Epithelial cell of esophagus (primary cell): ENCODE measurements around the gene IL17D.
"Not testable (repeated sequence)": the region's sequence is repeated elsewhere in the genome, so short reads cannot be mapped to it uniquely, and the experiment has no call there.

Experiments used
- DNase-seq: peaks from one replicate; pipeline ENCODE4 v3.0.0; 2010; ENCODE audit warnings: low read depth
- H3K4me3 ChIP-seq: 2 replicates; pipeline ENCODE4 v1.5.1; 2011; ENCODE audit warnings: mild to moderate bottlenecking, low read length, control low read depth
- TF ChIP-seq, protein P1 (sequence below): IDR thresholded peaks from 2 replicates; pipeline ENCODE4 v1.5.1; 2011; ENCODE audit warnings: low read depth, mild to moderate bottlenecking, low read length, control low read depth, inconsistent platforms; ENCODE audit not compliant: insufficient read depth; ENCODE audit errors: missing control alignments

Gene IL17D

DNA sequence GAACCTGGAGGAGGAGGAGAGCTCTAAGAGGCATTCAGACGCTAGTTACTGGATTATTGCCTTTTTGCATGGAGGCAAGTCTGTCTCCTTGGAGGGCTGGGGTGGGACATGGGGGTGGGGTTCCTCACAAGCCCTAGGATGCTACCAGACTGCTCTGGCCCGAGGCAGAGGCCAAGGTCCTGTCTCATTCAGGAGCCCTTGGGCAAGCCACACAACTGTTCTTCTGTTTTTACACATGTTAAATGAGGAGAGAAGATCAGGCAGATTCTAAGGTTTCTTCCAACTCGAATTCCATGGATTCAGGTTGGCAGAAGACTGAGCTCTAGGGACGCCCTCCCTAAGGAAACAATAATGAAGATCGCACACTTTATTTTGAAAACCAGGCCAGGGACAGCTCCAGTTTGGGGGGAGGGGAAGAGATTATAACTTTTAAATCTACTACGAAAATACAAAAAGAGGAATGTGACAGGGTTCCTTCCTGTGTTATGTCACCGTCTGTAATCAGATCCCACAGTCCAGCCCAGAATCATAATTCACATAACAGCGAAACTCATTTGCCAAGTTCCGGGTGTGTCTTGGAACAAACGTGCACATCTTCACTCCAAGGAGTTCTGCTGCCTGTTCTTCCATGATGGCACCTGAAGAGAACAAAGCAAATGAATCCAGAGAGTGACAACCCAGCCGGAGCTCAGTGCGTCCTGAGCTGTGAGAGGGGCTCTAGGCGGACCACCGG, 25.2 kb downstream of the IL17D start:
- no peak for DNase-seq
- TF ChIP-seq, protein P1, sequence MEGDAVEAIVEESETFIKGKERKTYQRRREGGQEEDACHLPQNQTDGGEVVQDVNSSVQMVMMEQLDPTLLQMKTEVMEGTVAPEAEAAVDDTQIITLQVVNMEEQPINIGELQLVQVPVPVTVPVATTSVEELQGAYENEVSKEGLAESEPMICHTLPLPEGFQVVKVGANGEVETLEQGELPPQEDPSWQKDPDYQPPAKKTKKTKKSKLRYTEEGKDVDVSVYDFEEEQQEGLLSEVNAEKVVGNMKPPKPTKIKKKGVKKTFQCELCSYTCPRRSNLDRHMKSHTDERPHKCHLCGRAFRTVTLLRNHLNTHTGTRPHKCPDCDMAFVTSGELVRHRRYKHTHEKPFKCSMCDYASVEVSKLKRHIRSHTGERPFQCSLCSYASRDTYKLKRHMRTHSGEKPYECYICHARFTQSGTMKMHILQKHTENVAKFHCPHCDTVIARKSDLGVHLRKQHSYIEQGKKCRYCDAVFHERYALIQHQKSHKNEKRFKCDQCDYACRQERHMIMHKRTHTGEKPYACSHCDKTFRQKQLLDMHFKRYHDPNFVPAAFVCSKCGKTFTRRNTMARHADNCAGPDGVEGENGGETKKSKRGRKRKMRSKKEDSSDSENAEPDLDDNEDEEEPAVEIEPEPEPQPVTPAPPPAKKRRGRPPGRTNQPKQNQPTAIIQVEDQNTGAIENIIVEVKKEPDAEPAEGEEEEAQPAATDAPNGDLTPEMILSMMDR = no peak
- H3K4me3 ChIP-seq = no peak overlapping the region

DNA sequence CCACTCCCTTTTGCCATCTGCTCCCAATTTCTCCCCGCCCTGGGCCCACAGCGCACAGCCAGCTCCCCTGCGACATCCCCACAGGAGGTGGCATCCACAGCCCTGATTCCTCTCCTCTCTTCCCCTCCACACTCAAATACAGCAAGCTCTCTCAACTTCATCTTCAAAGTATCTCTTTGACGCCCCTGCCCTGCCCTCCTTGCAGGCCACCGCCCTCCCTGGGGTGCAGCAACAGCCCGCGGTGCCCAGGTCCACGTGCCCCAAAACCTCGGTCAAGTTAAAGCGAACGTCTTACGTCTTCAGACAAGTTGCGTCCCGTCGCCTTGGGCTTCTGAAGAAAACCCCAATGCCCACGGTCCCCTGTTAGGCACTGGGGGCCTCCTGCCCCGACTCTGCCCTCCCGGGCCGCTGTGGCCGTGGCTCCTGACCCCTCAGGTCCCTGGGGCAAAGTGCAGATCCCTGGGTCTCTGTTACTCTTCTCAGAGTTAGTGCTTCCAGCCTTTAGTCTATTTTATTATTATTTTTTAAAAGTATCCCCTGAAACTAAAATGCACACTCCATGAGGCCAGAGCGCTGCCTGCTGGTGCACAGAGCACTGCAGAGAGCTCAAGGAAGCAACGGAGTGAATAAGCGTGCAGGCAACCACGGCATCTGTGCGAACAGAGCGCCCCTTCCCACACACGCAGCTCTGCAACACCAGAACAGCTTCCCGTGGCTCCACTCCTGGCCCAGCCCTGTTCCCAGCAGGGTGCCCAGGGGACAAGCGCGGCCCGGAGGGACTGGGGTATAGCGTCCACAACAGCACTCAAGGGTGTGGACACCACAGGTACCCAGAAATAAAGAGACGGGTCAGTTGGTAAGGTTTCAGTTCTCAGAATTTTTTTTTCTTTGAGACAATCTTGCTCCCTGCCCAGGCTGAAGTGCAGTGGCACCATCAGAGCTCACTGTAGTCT, 26.4 kb downstream of the IL17D start:
- no peak overlapping the region for H3K4me3 ChIP-seq
- no peak for DNase-seq
- TF ChIP-seq, protein P1 = no peak

DNA sequence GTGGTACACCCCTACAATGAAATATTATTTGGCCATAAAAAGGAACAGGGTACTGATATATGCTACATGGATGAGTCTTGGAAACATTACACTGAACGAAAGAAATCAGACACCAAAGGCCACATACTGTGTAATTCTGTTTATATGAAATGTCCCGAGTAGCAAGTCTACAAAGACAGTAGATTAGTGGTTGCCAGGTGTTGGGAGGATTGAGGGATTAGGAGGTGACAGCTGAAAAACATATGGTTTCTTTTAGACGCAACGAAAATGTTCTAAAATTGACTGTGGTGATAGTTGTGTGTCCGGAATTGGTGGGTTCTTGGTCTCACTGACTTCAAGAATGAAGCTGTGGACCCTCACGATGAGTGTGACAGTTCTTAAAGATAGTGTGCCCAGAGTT, 35.1 kb downstream of the IL17D start:
- DNase-seq = no peak
- TF ChIP-seq, protein P1 = no peak

DNA sequence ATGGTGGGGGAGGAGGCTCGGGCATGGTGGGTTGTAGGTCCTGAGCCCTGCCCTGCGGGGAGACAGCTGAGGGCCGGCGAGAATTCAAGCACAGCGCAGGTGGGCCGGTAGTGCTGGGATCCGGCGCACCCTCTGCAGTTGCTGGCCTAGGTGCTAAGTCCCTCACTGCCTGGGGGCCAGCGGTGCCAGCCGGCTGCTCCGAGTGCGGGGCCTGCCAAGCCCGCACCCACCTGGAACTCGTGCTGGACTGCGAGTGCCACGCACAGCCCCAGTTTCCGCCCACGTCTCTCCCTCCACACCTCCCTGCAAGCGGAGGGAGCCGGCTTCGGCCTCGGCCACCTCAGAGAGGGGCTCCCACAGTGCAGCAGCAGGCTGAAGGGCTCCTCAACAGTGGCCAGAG, 36.5 kb downstream of the IL17D start:
- TF ChIP-seq, protein P1 = no peak
- no peak overlapping the region for H3K4me3 ChIP-seq
- DNase-seq = no peak

More for the DNA sequence above, 35.1 kb downstream of the IL17D start:
- no peak overlapping the region for H3K4me3 ChIP-seq

DNA sequence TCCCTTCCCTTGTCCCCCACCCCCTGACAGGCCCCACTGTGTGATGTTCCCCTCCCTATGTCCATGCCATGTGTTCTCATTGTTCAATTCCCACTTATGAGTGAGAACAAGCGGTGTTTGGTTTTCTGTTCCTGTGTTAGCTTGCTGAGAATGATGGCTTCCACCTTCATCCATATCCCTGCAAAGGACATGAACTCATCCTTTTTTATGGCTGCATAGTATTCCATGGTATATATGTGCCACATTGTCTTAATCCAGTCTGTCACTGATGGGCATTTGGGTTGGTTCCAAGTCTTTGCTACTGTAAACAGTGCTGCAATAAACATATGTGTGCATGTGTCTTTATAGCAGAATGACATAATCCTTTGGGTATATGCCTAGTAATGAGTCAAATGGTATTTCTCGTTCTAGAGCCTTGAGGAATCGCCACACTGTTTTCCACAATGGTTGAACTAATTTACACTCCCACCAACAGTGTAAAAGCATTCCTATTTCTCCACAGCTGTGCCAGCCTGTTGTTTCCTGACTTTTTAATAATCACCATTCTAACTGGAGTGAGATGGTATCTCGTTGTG, 40.4 kb downstream of the IL17D start:
- not testable (repeated sequence) for DNase-seq, H3K4me3 ChIP-seq

DNA sequence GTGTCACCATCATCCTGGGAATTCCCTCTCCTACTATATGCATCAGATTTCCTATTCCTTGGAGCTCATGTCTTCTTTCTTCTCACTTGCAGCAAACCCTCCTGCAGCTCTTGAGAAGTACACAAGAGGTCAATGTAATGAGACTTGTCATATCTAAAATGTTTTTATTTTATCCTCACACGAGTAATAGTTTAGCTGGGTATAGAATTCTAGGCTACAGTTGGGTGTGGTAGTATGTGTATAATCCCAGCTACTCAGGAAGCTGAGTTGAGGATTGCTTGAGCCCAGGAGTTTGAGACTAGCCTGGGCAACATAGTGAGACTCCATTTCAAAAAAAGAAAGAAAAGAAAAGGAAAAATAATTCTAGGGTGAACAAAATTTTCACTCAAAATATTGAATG, 45.9 kb downstream of the IL17D start:
- no peak overlapping the region for H3K4me3 ChIP-seq
- DNase-seq = no peak
- TF ChIP-seq, protein P1 = no peak

DNA sequence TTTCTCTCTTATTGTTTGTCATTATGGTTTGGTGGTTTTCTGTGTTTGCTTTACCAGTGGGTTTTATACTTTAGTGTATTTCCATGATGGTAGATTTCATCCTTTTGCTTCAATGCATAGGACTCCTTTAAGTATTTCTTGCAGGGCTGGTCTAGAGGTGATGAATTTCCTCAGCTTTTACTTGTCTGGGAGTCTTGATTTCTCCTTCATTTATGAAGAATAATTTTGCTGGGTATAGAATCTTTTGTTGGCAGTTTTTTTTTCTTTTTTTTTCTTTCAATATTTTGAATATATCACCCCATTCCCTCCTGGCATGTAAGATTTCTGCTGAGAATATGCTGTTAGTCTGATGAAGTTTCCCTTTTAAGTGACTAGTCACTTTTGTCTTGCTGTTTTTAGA, 50.5 kb downstream of the IL17D start:
- no peak overlapping the region for H3K4me3 ChIP-seq
- no peak for DNase-seq
- TF ChIP-seq, protein P1 = no peak
